GM21528 (cell line): ENCODE measurements around the gene GRB10.

Experiments used
- ATAC-seq: cut with Tn5 transposase; IDR thresholded peaks from one replicate; pipeline ENCODE4 v1.9.1; 2021; ENCODE audit warnings: mild to moderate bottlenecking, moderate library complexity; ENCODE audit not compliant: unreplicated experiment, low FRiP score

GRB10 gene

DNA sequence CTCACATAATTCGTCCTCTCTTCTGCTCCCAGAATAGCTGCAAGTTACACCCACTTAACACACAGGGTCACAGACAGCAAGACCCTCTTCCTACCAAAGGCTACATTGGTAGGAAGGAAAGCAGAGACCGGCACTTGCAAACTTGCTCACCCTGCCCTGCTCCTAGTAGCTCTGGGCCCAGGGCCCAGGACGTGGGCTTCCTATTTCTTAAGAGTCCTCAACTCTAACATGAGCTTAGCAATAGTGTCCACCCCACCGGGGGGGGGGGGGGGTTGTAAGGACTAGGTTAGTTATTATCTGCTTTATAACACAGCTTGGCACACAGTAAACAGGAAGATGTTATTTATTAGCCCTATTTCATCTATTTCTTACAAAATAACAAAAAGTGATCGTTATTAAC, 106.6 kb downstream of the GRB10 start:
- no peak for ATAC-seq

DNA sequence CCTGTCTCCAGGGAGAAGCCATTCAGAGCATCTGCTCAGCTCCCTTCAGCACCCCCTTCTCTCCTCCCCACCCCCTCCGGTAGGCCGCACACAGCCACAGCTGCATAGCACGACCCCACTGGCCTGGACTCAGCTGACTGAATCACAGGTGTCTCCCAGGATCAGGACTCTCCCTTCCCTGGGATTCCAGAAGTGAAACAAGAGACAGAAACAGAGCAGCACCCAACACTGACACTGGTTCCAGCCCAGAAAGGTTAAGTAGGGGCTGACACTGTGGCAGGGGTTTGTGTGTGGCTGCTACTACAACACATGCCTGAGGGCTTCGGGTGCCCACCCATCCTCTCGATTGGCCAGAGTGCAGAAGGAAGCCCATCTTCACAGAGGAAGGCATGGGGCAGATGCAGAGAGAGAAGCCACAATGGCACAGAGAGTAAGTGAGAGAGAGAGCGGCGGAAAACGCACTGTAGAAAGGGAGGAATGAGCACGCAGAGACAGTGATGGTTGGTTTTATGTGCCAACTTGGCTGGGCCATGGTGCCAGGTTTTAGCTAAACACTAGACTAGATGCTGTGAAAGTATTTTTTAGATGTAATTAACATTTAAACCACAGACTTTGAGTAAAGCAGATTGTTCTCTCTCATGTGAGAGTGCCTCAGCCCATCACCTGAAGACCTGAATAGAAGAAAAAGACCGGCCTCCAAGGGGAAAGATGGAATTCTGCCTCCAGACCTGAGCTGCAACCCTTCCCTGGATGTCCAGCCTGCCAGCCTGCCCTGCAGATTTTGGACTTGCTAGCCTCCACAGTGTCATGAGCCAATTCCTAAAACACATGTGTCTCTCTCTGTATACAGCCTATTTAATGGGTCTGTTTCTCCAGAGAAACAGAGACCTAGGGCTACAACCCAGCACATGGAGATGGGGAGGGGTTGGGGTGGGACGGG, 107.5 kb downstream of the GRB10 start:
- no peak for ATAC-seq

DNA sequence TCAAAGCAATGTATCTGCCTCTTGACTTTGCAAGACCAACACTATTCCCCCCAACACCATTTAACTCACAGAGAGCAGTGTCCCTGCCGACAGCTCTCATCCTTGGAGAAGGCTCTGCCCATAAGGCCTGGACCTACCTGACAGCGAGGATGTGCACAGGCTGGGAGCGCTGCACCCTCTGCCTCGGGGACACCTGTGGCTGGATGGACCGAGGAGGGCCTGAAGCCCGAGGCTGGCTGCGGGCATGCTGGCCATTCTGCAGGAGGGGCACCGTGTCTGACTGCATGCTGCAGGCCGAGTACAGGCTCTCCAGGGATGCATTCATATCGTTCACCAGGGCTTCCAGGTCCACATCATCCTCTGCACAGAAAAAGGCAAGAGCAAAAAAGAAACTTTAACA, 108.4 kb downstream of the GRB10 start:
- ATAC-seq: no peak

DNA sequence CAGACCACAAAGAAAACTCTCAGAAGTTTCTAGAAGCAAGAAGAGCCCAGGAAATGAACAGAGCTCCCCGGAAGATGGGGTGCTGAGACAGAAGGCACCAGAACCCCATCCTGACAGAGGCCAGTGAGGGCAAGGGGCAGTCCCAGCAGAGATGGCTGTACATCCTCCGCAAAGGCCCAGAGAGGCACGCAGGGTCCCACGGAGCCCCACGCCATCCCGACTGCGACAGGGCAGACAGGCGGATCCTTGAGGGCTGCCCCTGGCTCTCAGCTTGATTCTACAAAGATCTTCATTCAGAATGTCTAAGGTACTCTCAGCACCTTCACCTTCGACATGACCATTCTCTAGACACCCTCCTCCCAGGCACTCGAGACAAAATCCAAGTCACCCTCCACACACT, 109.6 kb downstream of the GRB10 start:
- no peak for ATAC-seq

DNA sequence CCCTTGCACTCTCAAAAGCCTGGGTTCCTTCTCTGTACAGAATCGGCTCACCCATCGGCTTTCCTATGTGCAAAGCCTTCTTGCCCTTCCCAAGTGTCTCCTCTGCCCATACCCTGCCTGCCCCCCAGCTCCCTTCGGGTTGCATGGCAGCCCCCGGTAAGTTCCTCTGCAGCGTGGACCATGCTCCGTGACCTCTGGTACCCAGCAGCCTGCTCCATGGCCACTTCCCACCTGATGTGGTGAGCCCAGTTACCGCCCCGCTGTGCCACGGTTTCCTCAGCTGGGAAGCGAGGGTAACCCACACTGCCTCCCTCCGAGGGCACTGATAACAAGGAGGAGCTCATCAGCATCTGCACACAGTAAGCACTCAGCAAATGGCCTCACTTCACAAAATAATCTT, 110.7 kb downstream of the GRB10 start:
- no peak for ATAC-seq

DNA sequence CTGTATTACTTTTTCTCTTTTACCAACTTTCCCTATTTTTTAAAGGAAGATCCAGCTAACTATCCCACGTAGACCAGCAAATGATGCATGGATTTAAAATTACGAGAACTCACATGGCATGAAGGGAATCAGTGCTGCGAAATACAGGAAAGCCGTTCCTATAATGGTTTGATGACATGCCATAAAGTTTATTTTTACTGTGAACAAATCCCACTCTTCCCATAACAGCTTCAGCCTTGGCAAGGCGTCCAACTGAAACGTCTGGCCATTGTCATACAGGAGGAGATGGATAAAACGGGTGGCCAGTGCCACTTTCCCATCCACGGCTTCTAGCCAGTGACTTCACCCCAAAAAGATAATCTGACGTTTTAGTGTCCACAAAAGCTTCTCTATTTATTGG, 111.3 kb downstream of the GRB10 start:
- ATAC-seq: no peak

DNA sequence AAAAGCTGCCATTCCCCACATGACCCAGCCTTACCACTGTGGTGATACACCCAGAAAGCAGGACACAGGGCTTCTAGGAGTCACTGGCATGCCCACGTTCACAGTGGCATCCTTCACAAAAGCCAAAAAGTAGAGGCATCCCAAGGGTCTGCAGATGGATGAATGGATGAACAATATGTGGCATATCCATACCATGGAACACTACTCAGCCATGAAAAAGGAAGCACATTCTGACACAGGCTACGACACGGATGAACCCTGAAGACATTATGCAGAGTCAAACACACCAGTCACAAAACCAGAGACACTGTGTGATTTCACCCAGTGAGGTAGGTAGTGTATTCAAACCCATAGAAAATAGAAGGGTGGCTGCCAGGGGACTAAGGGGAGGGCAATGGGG, 112.8 kb downstream of the GRB10 start:
- ATAC-seq: no peak

DNA sequence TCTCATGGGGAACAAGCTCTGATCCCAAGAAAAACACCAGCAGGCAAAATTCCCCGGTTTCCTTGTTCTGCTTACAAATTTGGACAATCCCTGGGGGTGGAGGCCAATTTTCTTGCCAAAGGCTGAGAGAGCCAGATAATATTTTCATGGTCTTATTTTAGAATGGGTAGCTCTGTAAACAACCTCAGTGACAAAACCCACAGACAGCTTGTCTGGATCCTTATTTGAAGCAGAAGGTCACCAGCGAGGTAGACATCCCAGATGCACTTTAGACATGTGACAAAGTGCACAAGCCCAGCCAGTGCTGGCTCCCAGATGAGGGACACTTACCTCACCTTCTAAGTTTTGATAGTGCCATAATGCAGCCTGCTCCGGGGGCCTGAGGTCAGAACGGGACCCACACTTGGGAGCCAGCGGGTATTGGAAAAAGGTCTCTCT, 114.9 kb downstream of the GRB10 start:
- ATAC-seq: no peak

DNA sequence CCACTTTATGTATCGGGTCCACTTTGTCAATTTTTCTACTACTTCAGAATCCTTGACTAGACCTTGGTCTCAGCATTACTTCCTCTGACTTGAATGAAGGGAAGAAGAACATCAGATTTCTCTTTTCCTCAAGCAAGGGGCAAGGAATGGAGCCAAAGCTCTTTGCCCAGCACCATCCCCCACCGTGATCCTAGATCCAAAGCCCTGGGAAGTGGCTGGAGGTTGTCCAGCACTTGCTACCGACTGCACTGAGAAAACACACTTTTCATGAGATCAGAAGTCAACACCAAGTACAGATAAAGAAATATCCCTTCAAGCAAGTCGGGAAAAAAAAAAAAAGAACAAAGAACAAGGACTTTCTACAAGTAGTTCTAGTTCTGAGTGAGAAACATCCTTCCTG, 115.4 kb downstream of the GRB10 start:
- ATAC-seq: no peak

DNA sequence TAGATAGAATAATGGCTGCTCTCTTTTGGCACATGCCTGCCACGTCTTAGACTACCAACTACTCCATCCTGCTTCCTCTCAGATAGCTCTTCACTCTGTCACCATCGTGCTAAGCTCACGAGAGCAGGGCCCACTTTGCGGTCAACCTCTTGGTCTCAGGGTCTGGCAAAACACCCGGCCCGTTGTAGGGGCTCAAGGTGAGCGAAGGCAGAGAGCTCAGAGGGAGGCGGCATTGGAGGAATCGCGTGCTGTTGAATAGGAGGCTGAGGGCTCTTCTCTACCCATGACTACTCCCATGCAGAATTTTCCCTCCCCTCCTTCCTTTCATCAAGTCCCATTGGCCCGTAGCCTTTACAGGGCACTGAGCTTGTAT, 116.6 kb downstream of the GRB10 start:
- ATAC-seq: no peak

DNA sequence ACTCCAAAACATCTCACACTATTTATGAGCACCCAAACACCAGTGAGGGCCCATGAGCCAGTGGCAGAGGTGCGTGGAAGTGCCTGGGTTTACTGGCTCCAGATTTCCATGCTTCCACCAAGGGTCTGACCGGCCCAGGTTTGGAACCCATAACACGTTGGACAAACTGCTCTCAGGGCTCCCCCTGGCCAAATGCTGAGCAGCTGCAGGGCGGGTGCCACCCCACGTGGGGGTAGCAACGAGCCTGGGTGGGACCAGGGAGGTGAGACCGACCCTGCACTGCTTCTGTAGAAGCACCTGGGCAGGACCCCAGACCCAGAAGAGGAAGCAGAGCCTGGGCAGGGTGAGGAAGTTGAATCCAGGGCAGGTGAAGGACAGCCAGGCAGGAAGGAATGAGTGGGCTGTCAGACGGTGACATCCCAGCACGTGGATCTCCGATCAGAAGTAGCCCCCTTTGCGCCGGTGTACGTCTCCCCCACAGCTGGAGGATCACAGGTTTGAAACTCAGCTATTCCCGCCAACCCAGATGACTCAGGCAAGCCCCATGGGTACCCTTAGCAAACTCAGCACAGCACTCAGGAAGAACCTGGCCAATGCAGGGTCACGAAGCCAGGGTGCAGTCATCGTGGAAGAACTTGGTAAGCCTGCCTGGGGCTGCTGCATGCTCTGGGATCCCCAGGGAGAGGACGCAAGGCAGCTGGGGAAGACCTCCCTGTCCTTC, 117.1 kb downstream of the GRB10 start:
- ATAC-seq: peak; percentile 4

DNA sequence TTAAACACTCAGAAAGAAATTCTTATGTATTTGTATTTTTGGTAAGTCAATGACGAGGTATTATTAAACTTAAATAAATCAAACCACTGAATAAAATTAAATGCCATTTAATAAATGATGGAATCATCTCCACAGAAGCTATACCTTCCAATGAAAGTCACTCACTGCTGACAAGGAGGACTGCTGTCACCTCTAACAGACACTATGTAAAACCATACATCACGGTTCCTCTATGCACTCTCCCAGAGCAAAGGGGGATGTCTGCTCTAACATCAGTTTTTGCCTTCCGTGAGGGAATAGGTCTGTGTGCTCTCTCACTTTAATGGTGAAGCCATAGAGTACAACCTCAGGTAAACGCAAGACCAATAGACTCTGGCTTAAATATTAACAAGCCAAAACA, 117.8 kb downstream of the GRB10 start:
- ATAC-seq: peak; percentile 30

DNA sequence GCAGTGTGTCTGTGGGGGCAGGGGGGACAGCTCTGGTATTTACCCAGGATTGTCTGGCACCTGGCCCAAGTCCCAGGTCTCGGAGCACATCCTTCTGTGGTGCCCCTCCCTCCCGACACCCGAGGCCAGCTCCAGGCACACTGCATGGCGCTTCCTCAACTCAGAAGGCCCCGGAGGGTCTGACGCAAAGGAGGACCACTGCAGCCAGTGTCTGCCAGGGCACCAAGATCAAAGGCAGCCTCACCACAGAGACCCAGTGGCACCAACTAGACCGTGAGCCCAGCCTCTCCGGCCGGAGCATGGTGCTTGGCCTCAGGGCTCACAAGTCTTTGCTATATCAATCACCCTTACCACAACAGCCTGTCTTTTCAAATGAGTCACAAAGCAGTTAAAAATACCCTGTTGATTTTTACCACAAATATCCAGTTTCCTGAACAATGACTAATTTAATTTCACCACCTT, 118.2 kb downstream of the GRB10 start:
- ATAC-seq: peak; percentile 49

DNA sequence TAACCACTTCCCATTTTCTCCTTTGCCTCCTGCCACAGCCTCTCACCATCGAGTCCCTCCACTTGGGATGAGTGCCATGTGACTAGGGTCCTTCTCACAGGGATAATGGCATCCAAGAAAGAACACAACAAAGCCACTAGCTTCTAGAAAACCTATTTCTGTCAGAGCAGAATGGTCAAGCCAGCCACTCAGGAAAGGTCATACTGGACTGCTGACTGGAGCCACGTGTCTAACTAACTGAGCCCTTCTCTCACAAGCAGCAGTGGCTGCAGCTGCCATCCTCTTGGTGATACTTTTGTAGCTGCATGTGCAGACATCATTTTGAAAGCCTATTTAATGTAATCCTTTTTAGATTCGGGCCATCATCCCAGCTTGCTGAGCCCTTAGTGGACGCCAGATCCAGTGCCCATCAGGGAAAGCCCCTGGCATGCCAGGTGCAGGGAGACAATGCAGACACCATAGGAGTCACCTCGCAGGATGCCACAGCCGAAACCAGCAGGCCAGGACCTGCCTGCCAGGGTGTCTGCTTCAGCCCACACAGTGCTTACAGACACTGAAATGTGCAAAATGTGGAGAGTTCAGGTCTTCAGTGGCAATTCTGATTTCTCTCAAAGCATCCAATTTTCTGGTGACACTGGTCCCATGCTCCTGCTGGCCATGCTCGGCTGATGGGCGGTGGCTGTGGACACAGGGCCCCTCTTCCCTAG, 119.1 kb downstream of the GRB10 start:
- ATAC-seq: no peak

DNA sequence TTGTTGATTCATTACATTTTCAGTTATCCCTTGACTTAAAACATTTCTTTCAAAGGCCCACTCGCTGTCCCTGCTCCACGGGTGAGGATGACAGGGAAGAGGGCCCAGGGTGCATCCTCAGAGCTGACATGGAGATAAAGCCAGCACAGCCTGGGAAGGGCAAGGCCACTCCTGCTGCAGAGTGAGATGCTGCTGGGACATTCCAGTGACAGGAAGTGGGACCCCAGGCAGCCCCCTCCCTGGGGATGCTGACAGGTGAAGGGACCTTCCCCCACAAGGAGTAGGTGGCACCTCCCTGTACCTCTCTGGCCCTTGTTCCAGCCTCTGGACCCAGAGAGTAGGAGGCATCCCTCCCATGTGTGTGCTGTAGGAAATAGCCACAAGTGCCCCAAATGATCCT, 119.7 kb downstream of the GRB10 start:
- ATAC-seq: no peak

DNA sequence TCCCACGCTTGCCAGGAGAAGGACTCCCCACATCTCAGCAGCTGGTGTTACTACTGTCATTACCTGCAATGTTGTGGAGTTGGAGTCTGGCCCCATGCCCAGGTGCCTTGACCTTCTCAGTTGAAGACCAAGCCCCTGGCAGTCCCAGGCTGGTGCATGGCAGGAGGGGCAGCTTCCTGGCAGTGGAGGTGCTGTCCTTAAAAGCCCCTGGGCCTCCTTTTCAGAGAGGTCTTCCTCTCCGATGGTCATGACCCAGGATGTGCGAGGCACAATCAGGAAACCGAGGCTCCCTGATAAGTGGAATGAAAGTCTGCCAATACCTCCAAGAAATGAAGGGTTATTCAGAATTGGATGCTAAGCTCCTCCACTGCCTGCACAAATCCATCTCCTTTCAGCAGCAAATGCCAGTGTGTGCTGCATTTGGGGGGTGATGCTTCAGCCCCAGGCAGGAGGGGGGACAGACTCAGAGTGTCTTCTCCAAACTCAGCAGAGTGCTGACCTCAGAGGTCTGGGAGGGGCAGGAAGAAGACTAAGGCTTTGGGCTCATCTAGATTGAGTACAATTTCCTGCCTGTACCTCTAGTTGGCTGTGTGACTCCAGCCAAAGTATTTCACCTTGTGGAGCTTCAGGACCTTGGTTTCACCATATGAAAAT, 120.5 kb downstream of the GRB10 start:
- ATAC-seq: peak; percentile 14

DNA sequence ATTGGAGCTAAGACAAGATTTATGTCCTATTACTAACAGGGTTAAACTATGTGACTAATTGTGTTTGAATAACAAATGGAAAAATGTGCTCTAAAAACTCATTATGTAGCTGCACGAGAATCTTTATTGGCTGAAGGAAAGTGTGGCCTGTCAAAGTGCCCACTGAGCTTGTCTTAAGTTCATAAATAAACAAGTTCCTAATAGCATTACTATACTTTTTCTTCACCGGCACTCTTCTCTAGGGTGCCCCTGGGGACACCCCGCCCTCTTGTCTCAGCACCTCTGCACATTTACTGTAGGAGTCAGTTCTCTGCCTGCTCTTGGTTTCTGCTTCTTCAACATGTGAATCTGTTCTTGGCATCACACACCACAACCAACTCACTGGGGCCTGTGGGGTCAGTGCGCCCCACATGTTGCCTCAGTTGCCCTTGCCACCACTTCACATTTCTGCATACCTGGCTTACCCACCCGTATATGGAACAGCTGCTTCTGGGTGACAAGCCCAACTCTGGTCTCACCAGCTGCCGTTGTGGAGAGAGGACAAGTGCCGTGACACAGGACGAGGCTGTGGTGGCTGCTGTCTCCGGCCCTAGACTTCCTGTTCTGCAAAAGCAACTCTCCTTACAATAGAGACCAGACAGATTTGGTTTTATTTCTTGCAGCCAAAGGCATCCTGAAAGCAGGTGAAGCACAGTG, 121.2 kb downstream of the GRB10 start:
- peak; percentile 62 for ATAC-seq

DNA sequence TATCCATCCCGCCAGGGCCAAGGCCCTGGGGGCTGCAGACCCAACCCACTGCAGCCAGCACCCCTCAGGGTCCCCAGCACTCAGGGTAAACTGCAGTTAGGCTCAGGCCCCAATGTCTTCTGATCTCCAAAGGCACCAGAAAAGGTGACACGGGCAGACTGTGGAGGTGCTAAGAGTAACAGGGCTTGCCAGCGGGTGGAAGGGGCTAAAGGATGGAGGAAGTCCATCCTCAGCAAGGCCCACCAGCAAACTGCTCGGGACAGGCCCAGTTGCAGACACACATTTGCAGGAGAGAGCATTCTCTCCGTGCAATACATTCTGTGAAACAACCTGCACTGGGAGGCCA, 121.9 kb downstream of the GRB10 start:
- ATAC-seq: no peak

DNA sequence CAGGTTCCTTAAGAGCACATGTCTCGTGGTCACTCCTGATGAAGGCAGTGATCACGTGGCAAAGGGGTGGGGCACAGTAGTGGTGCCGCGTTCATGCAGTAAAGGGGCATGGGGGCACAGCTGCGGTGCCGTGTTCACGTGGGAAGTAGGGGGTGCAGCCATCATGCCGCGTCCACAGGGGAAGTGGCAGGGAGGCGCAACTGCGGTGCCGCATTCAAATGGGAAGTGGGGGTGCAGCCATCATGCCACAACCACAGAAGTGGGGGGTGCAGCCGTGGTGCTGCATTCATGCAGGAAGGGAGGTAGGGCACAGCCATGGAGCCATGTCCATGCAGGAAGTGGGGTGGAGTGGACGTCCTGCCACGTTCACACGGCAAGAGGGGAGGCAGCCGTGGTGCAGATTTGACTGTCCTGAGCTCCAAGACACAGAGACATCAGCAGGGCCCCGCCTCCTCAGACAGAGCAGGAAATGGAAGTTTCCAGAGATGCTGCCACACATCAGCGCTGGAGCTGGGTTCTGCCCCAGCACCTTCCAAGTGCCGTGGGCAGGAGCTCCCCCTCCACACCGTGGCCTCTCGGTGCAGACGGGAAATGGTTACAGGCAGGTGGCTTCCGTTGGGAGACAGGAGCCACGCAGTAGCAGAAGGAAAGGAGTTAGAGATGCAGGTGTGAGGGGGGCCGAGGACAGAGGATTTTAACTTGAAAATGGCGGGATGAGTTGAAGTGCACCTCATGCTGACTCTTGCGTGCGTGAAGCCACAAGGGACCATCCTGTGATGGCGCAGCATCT, 122.5 kb downstream of the GRB10 start:
- ATAC-seq: no peak
